ENCODE data around the gene MYRF. TPM values are rescaled to one million over a fixed set of nuclear protein-coding genes. Genes with fewer than 3 reads are reported as not detected.
A peak's percentile ranks its signal among the peaks of the same experiment; 100 is the strongest.

Gene MYRF
- total RNA-seq, 4 donors from 2014 or later, result 18.2 to 80.9 (median 49.9) TPM

GRCh38 chr11:61716478-61717285 is 35.8 kb upstream of the MYRF start:
- TF ChIP-seq CTCF (IDR thresholded peaks at IDR 0.05), result no peak
- no peak for TF ChIP-seq POLR2A (IDR thresholded peaks at IDR 0.05)
- no peak for DNase-seq
- Histone ChIP-seq H3K27me3 (no peaks in the 10 kb centered on the region), H3K4me1 (peaks cover 0 to 23% (median 0%) of the 10 kb centered on the region in 4 donors), H3K4me3 (no peak overlapping the region), H3K9me3 (no peaks in the 10 kb centered on the region), H3K36me3 (no peaks in the 10 kb centered on the region), H3K27ac (no peak overlapping the region)

GRCh38 chr11:61717286-61718033 is 35.0 kb upstream of the MYRF start:
- Histone ChIP-seq H3K4me1 (peaks cover 0 to 23% (median 0%) of the 10 kb centered on the region in 4 donors), H3K27ac (peak overlapping the region in 1 of 4 donors; percentile 35), H3K27me3 (no peaks in the 10 kb centered on the region), H3K36me3 (no peaks in the 10 kb centered on the region), H3K4me3 (no peak overlapping the region), H3K9me3 (no peaks in the 10 kb centered on the region)
- TF ChIP-seq CTCF (IDR thresholded peaks at IDR 0.05), result no peak
- TF ChIP-seq POLR2A (IDR thresholded peaks at IDR 0.05), result no peak
- no peak for DNase-seq

GRCh38 chr11:61718046-61718531 is 34.3 kb upstream of the MYRF start:
- Histone ChIP-seq H3K27me3 (no peaks in the 10 kb centered on the region), H3K27ac (peak overlapping the region; percentile 10 to 35 (median 24)), H3K4me3 (peak overlapping the region; percentile 5 to 47 (median 22)), H3K4me1 (peaks cover 0 to 23% (median 0%) of the 10 kb centered on the region in 4 donors), H3K9me3 (no peaks in the 10 kb centered on the region), H3K36me3 (peaks cover 0 to 5% (median 0%) of the 10 kb centered on the region in 3 donors)
- DNase-seq, result no peak
- TF ChIP-seq POLR2A (IDR thresholded peaks at IDR 0.05), result no peak
- TF ChIP-seq CTCF (IDR thresholded peaks at IDR 0.05), result no peak

GRCh38 chr11:61718621-61719302 is 33.7 kb upstream of the MYRF start:
- H3K27ac ChIP-seq, result peak overlapping the region in 2 of 4 donors; percentile 22 to 35
- no peaks in the 10 kb centered on the region for H3K9me3 ChIP-seq
- no peaks in the 10 kb centered on the region for H3K27me3 ChIP-seq
- H3K4me1 ChIP-seq, result peaks cover 0 to 23% (median 0%) of the 10 kb centered on the region in 4 donors
- peak overlapping the region; percentile 5 to 47 (median 22) for H3K4me3 ChIP-seq
- TF ChIP-seq POLR2A (IDR thresholded peaks at IDR 0.05), result no peak
- TF ChIP-seq CTCF (IDR thresholded peaks at IDR 0.05), result no peak
- DNase-seq, result no peak
- H3K36me3 ChIP-seq, result peaks cover 0 to 11% (median 0%) of the 10 kb centered on the region in 3 donors

- no peak overlapping the region for H3K27ac ChIP-seq
- no peak for DNase-seq
- peaks cover 0 to 23% (median 0%) of the 10 kb centered on the region in 4 donors for H3K4me1 ChIP-seq
These were observed 32.5 kb upstream of the MYRF start for GRCh38 chr11:61719978-61720377.

More at GRCh38 chr11:61719978-61720377, 32.5 kb upstream of the MYRF start:
- Histone ChIP-seq H3K36me3 (peaks cover 0 to 21% (median 0%) of the 10 kb centered on the region in 3 donors), H3K9me3 (no peaks in the 10 kb centered on the region), H3K27me3 (no peaks in the 10 kb centered on the region), H3K4me3 (no peak overlapping the region)
- no peak for TF ChIP-seq CTCF (IDR thresholded peaks at IDR 0.05)
- no peak for TF ChIP-seq POLR2A (IDR thresholded peaks at IDR 0.05)
